ENCODE results near the gene NT5C3B.

DNA sequence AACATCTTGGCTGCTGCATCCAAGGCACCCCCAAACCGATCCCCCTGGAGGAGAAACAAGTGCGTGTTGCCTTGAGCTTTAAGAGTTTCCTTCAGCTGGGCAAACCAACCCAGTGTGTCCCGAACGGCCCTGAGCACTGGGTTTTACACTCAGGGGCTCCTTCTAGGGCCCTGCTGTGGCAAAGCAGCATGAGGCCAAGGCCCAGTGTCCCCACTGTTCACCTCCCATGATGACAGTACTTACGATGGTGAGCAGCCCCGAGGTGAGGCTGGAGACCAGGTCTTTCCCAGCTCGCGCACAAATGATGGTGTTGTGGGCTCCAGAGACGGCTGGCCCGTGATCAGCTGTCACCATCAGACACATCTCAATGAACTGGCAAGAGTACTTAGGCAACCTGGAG lies 35.8 kb upstream of the NT5C3B start:
- TF ChIP-seq TAF1 (IDR thresholded peaks at IDR 0.05; ENCODE audit: borderline replicate concordance, low read depth, low read length) (no peak), MAX (IDR thresholded peaks at IDR 0.05; ENCODE audit: low read depth) (no peak), POLR2AphosphoS5 (IDR thresholded peaks at IDR 0.05; ENCODE audit: low read depth, low read length) (no peak), RAD21 (IDR thresholded peaks at IDR 0.05; ENCODE audit: low read length) (no peak), NRF1 (IDR thresholded peaks at IDR 0.05; ENCODE audit: low read depth, low read length) (no peak)
- TF ChIP-seq, protein P1, sequence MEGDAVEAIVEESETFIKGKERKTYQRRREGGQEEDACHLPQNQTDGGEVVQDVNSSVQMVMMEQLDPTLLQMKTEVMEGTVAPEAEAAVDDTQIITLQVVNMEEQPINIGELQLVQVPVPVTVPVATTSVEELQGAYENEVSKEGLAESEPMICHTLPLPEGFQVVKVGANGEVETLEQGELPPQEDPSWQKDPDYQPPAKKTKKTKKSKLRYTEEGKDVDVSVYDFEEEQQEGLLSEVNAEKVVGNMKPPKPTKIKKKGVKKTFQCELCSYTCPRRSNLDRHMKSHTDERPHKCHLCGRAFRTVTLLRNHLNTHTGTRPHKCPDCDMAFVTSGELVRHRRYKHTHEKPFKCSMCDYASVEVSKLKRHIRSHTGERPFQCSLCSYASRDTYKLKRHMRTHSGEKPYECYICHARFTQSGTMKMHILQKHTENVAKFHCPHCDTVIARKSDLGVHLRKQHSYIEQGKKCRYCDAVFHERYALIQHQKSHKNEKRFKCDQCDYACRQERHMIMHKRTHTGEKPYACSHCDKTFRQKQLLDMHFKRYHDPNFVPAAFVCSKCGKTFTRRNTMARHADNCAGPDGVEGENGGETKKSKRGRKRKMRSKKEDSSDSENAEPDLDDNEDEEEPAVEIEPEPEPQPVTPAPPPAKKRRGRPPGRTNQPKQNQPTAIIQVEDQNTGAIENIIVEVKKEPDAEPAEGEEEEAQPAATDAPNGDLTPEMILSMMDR (IDR thresholded peaks at IDR 0.05), result no peak
- TF ChIP-seq, protein P2, sequence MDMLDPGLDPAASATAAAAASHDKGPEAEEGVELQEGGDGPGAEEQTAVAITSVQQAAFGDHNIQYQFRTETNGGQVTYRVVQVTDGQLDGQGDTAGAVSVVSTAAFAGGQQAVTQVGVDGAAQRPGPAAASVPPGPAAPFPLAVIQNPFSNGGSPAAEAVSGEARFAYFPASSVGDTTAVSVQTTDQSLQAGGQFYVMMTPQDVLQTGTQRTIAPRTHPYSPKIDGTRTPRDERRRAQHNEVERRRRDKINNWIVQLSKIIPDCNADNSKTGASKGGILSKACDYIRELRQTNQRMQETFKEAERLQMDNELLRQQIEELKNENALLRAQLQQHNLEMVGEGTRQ (IDR thresholded peaks at IDR 0.05; ENCODE audit: borderline replicate concordance, low read depth, low read length), result no peak
- TF ChIP-seq, protein P3, sequence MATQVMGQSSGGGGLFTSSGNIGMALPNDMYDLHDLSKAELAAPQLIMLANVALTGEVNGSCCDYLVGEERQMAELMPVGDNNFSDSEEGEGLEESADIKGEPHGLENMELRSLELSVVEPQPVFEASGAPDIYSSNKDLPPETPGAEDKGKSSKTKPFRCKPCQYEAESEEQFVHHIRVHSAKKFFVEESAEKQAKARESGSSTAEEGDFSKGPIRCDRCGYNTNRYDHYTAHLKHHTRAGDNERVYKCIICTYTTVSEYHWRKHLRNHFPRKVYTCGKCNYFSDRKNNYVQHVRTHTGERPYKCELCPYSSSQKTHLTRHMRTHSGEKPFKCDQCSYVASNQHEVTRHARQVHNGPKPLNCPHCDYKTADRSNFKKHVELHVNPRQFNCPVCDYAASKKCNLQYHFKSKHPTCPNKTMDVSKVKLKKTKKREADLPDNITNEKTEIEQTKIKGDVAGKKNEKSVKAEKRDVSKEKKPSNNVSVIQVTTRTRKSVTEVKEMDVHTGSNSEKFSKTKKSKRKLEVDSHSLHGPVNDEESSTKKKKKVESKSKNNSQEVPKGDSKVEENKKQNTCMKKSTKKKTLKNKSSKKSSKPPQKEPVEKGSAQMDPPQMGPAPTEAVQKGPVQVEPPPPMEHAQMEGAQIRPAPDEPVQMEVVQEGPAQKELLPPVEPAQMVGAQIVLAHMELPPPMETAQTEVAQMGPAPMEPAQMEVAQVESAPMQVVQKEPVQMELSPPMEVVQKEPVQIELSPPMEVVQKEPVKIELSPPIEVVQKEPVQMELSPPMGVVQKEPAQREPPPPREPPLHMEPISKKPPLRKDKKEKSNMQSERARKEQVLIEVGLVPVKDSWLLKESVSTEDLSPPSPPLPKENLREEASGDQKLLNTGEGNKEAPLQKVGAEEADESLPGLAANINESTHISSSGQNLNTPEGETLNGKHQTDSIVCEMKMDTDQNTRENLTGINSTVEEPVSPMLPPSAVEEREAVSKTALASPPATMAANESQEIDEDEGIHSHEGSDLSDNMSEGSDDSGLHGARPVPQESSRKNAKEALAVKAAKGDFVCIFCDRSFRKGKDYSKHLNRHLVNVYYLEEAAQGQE (IDR thresholded peaks at IDR 0.05; ENCODE audit: low read depth, low read length), result no peak

Data from SK-N-SH (cell line).